T1000 (cell line): Measurements from ENCODE around the gene YTHDC2.

Experiments used
- DNase-seq: peaks from one replicate; lab custom pipeline; 2025; ENCODE audit warnings: mixed read lengths; lab: John Stamatoyannopoulos, UW

YTHDC2 gene

GRCh38 chr5:113520429-113520828, 6.9 kb downstream of the YTHDC2 start:
- DNase-seq = no peak

- no peak for DNase-seq
Measured at GRCh38 chr5:113520899-113521298, 7.4 kb downstream of the YTHDC2 start.

DNA sequence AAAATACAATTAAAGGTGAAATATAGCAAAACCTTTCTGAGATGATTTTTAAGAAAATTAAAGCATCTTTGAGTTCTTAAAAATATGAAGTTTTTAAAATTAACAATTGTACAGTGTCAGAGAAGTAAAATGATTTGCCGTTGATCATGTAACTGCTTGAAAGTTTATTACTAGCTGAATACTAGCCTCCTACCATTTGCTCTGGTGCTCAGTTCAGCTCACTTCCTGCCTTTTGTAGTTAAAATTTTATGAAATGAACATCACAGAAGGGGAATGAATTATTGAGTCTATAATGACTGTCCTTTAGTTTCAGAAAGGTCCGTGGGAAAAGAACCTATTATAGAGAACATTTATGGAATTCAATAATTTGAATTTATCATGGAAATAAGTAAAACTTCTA, 9.7 kb downstream of the YTHDC2 start:
- no peak for DNase-seq

DNA sequence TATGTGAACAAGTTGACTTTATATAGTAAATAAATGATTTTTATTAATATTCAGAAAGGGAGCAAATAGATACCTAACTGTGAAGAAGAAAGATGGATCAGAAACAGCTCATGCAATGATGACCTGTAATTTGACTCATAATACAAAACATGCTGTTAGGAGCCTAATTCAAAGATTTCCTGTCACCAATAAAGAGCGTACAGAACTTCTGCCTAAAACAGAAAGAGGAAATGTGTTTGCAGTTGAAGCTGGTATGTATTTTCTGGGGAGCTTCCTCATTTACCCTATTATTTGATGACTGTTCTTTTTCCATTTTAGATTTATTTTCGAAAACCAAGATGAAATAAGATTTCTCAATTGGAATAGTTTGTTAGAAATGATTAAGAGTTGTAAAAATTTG, 11.4 kb downstream of the YTHDC2 start:
- DNase-seq = no peak

GRCh38 chr5:113526421-113526820, 12.9 kb downstream of the YTHDC2 start:
- DNase-seq = no peak

DNA sequence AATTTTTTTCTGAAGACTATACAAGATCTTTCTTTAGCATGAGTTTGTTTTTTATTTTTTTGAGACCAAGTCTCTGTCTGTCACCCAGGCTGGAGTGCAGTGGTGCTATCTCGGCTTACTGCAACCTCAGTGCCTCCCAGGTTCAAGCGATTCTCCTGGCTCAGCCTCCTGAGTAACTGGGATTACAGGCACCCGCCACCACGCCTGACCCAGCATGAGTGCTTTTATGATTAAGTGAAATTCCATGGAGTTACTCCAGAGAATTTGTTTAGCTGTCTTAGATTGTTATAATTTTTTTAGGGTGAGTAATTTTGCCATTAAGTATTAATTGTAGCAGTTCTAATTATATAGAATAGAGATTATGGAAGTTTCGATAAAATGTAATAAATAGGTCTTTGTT, 14.3 kb downstream of the YTHDC2 start:
- no peak for DNase-seq

GRCh38 chr5:113531481-113532159, 18.1 kb downstream of the YTHDC2 start:
- no peak for DNase-seq

GRCh38 chr5:113538313-113538712, 24.8 kb downstream of the YTHDC2 start:
- DNase-seq = no peak

DNA sequence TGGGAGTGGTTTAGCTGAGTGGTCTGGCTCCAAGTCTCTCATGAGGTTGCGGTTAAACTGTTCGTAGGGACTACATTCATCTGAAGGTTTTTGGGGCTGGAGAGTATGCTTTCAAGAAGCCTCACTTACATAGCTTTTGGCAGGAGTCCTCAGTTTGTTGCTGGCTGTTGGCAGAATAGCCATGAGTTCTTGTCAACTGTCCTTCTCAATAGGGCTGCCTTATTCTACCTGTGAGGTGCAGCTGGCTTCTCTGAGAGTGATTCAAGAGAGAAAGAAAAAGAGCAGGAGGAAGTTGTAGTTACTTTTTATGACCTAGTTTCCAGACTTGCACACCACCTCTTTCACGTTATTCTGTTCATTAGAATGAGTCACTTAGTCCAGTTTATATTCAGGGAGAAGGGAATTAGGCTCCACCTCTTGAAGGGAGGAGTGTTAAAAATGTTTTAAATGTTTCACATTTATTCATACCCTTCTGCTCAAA, 33.2 kb downstream of the YTHDC2 start:
- no peak for DNase-seq

DNA sequence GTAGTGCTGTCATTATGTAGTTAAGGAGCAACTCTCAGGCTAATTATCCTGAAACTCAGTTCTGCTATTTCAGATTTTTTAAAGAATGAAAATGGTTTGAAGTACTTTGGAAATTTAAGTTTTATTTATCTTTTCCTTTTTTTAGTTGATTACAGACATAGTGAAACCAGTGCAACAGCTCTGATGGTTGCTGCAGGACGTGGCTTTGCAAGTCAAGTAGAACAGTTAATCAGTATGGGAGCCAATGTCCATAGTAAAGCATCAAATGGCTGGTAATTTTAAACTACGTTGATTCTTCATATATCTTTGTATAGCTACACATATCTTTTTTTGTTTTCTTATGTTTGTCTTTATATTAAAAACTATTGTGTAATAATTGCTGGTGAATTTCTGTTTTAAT, 34.9 kb downstream of the YTHDC2 start:
- DNase-seq = no peak

GRCh38 chr5:113552137-113552536, 38.6 kb downstream of the YTHDC2 start:
- DNase-seq = no peak

GRCh38 chr5:113552620-113553019, 39.1 kb downstream of the YTHDC2 start:
- DNase-seq = no peak

- no peak for DNase-seq
Measured at GRCh38 chr5:113562828-113563400, 49.4 kb downstream of the YTHDC2 start.

- DNase-seq = no peak
Measured at GRCh38 chr5:113569396-113569795, 55.9 kb downstream of the YTHDC2 start.

GRCh38 chr5:113572716-113573115, 59.2 kb downstream of the YTHDC2 start:
- no peak for DNase-seq

- peak; percentile 26 for DNase-seq
Measured at GRCh38 chr5:113574417-113574816, 60.9 kb downstream of the YTHDC2 start.

GRCh38 chr5:113575074-113575473, 61.6 kb downstream of the YTHDC2 start:
- DNase-seq = no peak

GRCh38 chr5:113578091-113578490, 64.6 kb downstream of the YTHDC2 start:
- no peak for DNase-seq

- DNase-seq = no peak
Measured at GRCh38 chr5:113581388-113581787, 67.9 kb downstream of the YTHDC2 start.

GRCh38 chr5:113598150-113598549, 84.7 kb downstream of the YTHDC2 start:
- no peak for DNase-seq

- no peak for DNase-seq
Measured at GRCh38 chr5:113598926-113599325, 85.4 kb downstream of the YTHDC2 start.

- no peak for DNase-seq
Measured at GRCh38 chr5:113600255-113600905, 86.9 kb downstream of the YTHDC2 start.

- no peak for DNase-seq
Measured at GRCh38 chr5:113601423-113601822, 87.9 kb downstream of the YTHDC2 start.
